Breast epithelium (tissue), 4 donors: ENCODE measurements around the gene LRGUK. TPM values are rescaled to one million over a fixed set of nuclear protein-coding genes. Genes with fewer than 3 reads are reported as not detected.

Source experiments
- DNase-seq, 2 donors: peaks; one replicate each; pipeline ENCODE4 v3.0.0-alpha.2; 2019; ENCODE audit warnings: low spot score in 2 of 2
- H3K27ac ChIP-seq, 2 donors: fragments of 200-600 bp; sonication (generic) in 1 of 2; one replicate each; pipeline ENCODE4 v1.5.1; 2016 to 2019; ENCODE audit warnings: mild to moderate bottlenecking in 1 of 2
- H3K27me3 ChIP-seq, 2 donors: fragments of 200-600 bp; sonication (generic) in 1 of 2; one replicate each; pipeline versions ENCODE4 v1.5.1 to v1.6.0; 2017 to 2019; ENCODE audit warnings: control low read depth in 1 of 2, mild to moderate bottlenecking in 1 of 2
- H3K36me3 ChIP-seq: fragments of 200-600 bp; one replicate; pipeline ENCODE4 v1.5.1; 2019
- H3K4me1 ChIP-seq, 2 donors: fragments of 200-600 bp; sonication (generic); one replicate each; pipeline ENCODE4 v1.5.1; 2016 to 2019; ENCODE audit warnings: control low read depth in 1 of 2
- H3K4me3 ChIP-seq, 3 donors: fragments of 200-600 bp; sonication (generic); 1 replicate in 2 of 3; 2 replicates in 1 of 3; pipeline ENCODE4 v1.5.1; 2016 to 2019; ENCODE audit warnings: mild to moderate bottlenecking in 3 of 3, moderate library complexity in 2 of 3
- H3K9me3 ChIP-seq, 2 donors: fragments of 200-600 bp; sonication (generic) in 1 of 2; one replicate each; pipeline ENCODE4 v1.5.1; 2016 to 2019; ENCODE audit warnings: control low read depth in 1 of 2
- CTCF ChIP-seq, 3 donors: fragments of 450-650 bp; IDR thresholded peaks; one replicate each; pipeline ENCODE4 v1.5.1; 2016 to 2017; ENCODE audit warnings: antibody characterized with exemption in 3 of 3, mild to moderate bottlenecking in 3 of 3, moderate library complexity in 3 of 3
- POLR2A ChIP-seq: fragments of 450-650 bp; IDR thresholded peaks from one replicate; pipeline ENCODE4 v1.6.1; 2016; ENCODE audit warnings: antibody characterized with exemption, mild to moderate bottlenecking, moderate library complexity
- POLR2AphosphoS5 ChIP-seq, 3 donors: sonication (generic); formaldehyde crosslinking; IDR thresholded peaks; one replicate each; pipeline ENCODE4 v1.6.1; 2017; ENCODE audit warnings: antibody characterized with exemption in 3 of 3
- intact Hi-C: fragments of 100-400 bp; cut with DNase I; formaldehyde crosslinking; loops from one replicate; pipeline ENCODE4 v1.15.1; 2023; ENCODE audit warnings: low total_unique reads
- total RNA-seq, 3 donors: library from RNA; depleted of rRNA; stranded (reverse); fragments of >200 nt; gene quantifications; one replicate each; pipeline ENCODE4 v1.1.0, GENCODE V29; 2016

Gene LRGUK
- total RNA-seq, 3 donors from 2014 or later, result 0.96 to 2.6 (median 1.6) TPM

- no peaks in the 10 kb centered on the region for H3K4me1 ChIP-seq
- intact Hi-C loops, result loop anchor here (5.0 kb wide), 1 partner anchor 1030 kb away; no protein-coding TSS in a partner anchor
- H3K36me3 ChIP-seq, result no peaks in the 10 kb centered on the region
- H3K9me3 ChIP-seq, result no peaks in the 10 kb centered on the region
- H3K27ac ChIP-seq, result no peak overlapping the region
- no peaks in the 10 kb centered on the region for H3K27me3 ChIP-seq
- TF ChIP-seq CTCF (IDR thresholded peaks at IDR 0.05) (no peak), POLR2A (no peak), POLR2AphosphoS5 (IDR thresholded peaks at IDR 0.05) (no peak)
- DNase-seq, result no peak
- no peak overlapping the region for H3K4me3 ChIP-seq
These were observed 170.3 kb downstream of the LRGUK start for GRCh38 chr7:134297489-134297888.

GRCh38 chr7:134298902-134299683 is 172.0 kb downstream of the LRGUK start:
- Histone ChIP-seq H3K36me3 (no peaks in the 10 kb centered on the region), H3K9me3 (no peaks in the 10 kb centered on the region), H3K4me1 (no peaks in the 10 kb centered on the region), H3K27me3 (no peaks in the 10 kb centered on the region), H3K27ac (no peak overlapping the region), H3K4me3 (no peak overlapping the region)
- intact Hi-C loops, result loop anchor here (5.0 kb wide), 1 partner anchor 1032 kb away; no protein-coding TSS in a partner anchor
- no peak for TF ChIP-seq POLR2AphosphoS5 (IDR thresholded peaks at IDR 0.05)
- no peak for TF ChIP-seq CTCF (IDR thresholded peaks at IDR 0.05)
- TF ChIP-seq POLR2A, result no peak
- DNase-seq, result no peak

- intact Hi-C loops, result no loop called here
- Histone ChIP-seq H3K36me3 (no peaks in the 10 kb centered on the region), H3K27ac (no peak overlapping the region), H3K4me1 (no peaks in the 10 kb centered on the region), H3K27me3 (no peaks in the 10 kb centered on the region), H3K9me3 (no peaks in the 10 kb centered on the region), H3K4me3 (no peak overlapping the region)
- no peak for TF ChIP-seq CTCF (IDR thresholded peaks at IDR 0.05)
- TF ChIP-seq POLR2A, result no peak
- no peak for TF ChIP-seq POLR2AphosphoS5 (IDR thresholded peaks at IDR 0.05)
- no peak for DNase-seq
These were observed 173.8 kb downstream of the LRGUK start for GRCh38 chr7:134300988-134301387.

GRCh38 chr7:134301592-134301991 is 174.5 kb downstream of the LRGUK start:
- Histone ChIP-seq H3K4me1 (no peaks in the 10 kb centered on the region), H3K9me3 (no peaks in the 10 kb centered on the region), H3K27ac (no peak overlapping the region), H3K4me3 (no peak overlapping the region), H3K27me3 (no peaks in the 10 kb centered on the region), H3K36me3 (no peaks in the 10 kb centered on the region)
- TF ChIP-seq POLR2A (no peak), CTCF (IDR thresholded peaks at IDR 0.05) (no peak)
- no peak for DNase-seq
- intact Hi-C loops, result no loop called here

GRCh38 chr7:134302120-134302519 is 175.0 kb downstream of the LRGUK start:
- intact Hi-C loops, result no loop called here
- H3K36me3 ChIP-seq, result no peaks in the 10 kb centered on the region
- TF ChIP-seq CTCF (IDR thresholded peaks at IDR 0.05), result no peak
- no peak for TF ChIP-seq POLR2A
- no peak for TF ChIP-seq POLR2AphosphoS5 (IDR thresholded peaks at IDR 0.05)

More at GRCh38 chr7:134302120-134302519, 175.0 kb downstream of the LRGUK start:
- H3K4me1 ChIP-seq, result no peaks in the 10 kb centered on the region
- no peak overlapping the region for H3K4me3 ChIP-seq
- H3K9me3 ChIP-seq, result no peaks in the 10 kb centered on the region
- DNase-seq, result no peak
- H3K27ac ChIP-seq, result no peak overlapping the region
- H3K27me3 ChIP-seq, result no peaks in the 10 kb centered on the region
